ENCODE data around the gene SLC2A3. TPM values are rescaled to one million over a fixed set of nuclear protein-coding genes. Genes with fewer than 3 reads are reported as not detected.

The SLC2A3 gene
- total and polyA plus RNA-seq, 9 of the 15 experiments (the other 6 are each of a cell fraction or from before 2014, with no cell fraction given) = 67.3 to 491 (median 104) TPM

DNA sequence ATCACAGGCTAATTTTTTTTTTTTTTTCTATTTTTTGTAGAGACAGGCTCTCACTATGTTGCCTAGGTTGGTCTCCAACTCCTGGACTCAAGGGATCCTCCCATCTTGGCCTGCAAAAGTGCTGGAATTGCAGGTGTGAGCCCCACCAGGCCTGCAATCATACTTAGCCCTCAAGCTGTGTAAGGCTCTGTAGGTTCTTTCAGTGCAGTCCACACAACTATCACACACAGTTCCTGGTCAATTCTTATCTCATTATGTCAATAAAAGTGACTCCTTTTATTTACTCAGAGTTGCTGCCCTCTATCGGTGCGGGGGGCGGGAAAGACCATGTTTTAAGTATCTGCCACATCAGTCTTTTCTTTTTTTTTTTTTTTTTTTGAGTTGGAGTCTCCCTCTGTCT lies 29.0 kb downstream of the SLC2A3 start (continued):
- TF ChIP-seq HNRNPLL (IDR thresholded peaks at IDR 0.05; ENCODE audit: low read depth, low read length, poor library complexity, severe bottlenecking) = no peak
- TF ChIP-seq KLF1 (tag; IDR thresholded peaks at IDR 0.05) = no peak
- no peak for TF ChIP-seq GABPB2 (CRISPR knock-in tag; conservative IDR thresholded peaks at IDR 0.05)
- no peak for TF ChIP-seq CC2D1A (IDR thresholded peaks at IDR 0.05)
- no peak for TF ChIP-seq KLF16 (IDR thresholded peaks at IDR 0.05)
- no peak for TF ChIP-seq MAFG (tag; conservative IDR thresholded peaks at IDR 0.05)
- TF ChIP-seq ZNF589 (CRISPR knock-in tag; IDR thresholded peaks at IDR 0.05; ENCODE audit: low read depth) = no peak
- TF ChIP-seq NFXL1 (CRISPR knock-in tag; IDR thresholded peaks at IDR 0.05) = no peak
- TF ChIP-seq RBM15 (IDR thresholded peaks at IDR 0.05; ENCODE audit: insufficient read depth, low read length) = no peak
- TF ChIP-seq, protein P1, sequence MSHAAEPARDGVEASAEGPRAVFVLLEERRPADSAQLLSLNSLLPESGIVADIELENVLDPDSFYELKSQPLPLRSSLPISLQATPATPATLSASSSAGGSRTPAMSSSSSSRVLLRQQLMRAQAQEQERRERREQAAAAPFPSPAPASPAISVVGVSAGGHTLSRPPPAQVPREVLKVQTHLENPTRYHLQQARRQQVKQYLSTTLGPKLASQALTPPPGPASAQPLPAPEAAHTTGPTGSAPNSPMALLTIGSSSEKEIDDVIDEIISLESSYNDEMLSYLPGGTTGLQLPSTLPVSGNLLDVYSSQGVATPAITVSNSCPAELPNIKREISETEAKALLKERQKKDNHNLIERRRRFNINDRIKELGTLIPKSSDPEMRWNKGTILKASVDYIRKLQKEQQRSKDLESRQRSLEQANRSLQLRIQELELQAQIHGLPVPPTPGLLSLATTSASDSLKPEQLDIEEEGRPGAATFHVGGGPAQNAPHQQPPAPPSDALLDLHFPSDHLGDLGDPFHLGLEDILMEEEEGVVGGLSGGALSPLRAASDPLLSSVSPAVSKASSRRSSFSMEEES (CRISPR knock-in tag; IDR thresholded peaks at IDR 0.05) = no peak
- no peak for TF ChIP-seq KDM5B (IDR thresholded peaks at IDR 0.05; ENCODE audit: insufficient replicate concordance, low read depth, low read length)
- TF ChIP-seq, protein P2, sequence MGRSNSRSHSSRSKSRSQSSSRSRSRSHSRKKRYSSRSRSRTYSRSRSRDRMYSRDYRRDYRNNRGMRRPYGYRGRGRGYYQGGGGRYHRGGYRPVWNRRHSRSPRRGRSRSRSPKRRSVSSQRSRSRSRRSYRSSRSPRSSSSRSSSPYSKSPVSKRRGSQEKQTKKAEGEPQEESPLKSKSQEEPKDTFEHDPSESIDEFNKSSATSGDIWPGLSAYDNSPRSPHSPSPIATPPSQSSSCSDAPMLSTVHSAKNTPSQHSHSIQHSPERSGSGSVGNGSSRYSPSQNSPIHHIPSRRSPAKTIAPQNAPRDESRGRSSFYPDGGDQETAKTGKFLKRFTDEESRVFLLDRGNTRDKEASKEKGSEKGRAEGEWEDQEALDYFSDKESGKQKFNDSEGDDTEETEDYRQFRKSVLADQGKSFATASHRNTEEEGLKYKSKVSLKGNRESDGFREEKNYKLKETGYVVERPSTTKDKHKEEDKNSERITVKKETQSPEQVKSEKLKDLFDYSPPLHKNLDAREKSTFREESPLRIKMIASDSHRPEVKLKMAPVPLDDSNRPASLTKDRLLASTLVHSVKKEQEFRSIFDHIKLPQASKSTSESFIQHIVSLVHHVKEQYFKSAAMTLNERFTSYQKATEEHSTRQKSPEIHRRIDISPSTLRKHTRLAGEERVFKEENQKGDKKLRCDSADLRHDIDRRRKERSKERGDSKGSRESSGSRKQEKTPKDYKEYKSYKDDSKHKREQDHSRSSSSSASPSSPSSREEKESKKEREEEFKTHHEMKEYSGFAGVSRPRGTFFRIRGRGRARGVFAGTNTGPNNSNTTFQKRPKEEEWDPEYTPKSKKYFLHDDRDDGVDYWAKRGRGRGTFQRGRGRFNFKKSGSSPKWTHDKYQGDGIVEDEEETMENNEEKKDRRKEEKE (IDR thresholded peaks at IDR 0.05; ENCODE audit: borderline replicate concordance in 1 of 2, control insufficient read depth in 1 of 2, low read depth in 2 of 2, low read length in 1 of 2) = no peak
- TF ChIP-seq ATF7 (IDR thresholded peaks at IDR 0.05) = peak; percentile 77
- TF ChIP-seq, protein P3, sequence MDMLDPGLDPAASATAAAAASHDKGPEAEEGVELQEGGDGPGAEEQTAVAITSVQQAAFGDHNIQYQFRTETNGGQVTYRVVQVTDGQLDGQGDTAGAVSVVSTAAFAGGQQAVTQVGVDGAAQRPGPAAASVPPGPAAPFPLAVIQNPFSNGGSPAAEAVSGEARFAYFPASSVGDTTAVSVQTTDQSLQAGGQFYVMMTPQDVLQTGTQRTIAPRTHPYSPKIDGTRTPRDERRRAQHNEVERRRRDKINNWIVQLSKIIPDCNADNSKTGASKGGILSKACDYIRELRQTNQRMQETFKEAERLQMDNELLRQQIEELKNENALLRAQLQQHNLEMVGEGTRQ (CRISPR knock-in tag; IDR thresholded peaks at IDR 0.05) = no peak
- no peak for TF ChIP-seq SNRNP70 (optimal IDR thresholded peaks at IDR 0.05; ENCODE audit: low read depth, low read length)
- TF ChIP-seq MTA1 (IDR thresholded peaks at IDR 0.05; ENCODE audit: borderline replicate concordance) = no peak
- no peak for TF ChIP-seq DMBX1 (CRISPR knock-in tag; IDR thresholded peaks at IDR 0.05; ENCODE audit: borderline replicate concordance)
- TF ChIP-seq ZNF197 (CRISPR knock-in tag; IDR thresholded peaks at IDR 0.05; ENCODE audit: low read depth) = no peak
- no peak for TF ChIP-seq ZNF175 (CRISPR knock-in tag; IDR thresholded peaks at IDR 0.05; ENCODE audit: low read depth)
- TF ChIP-seq NCOA1 (IDR thresholded peaks at IDR 0.05; ENCODE audit: low read depth) = no peak
- TF ChIP-seq, protein P4, sequence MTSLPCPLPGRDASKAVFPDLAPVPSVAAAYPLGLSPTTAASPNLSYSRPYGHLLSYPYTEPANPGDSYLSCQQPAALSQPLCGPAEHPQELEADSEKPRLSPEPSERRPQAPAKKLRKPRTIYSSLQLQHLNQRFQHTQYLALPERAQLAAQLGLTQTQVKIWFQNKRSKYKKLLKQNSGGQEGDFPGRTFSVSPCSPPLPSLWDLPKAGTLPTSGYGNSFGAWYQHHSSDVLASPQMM (CRISPR knock-in tag; IDR thresholded peaks at IDR 0.05) = no peak
- TF ChIP-seq FOXK1 (CRISPR knock-in tag; IDR thresholded peaks at IDR 0.05; ENCODE audit: borderline replicate concordance) = no peak
- no peak for TF ChIP-seq KAT7 (CRISPR knock-in tag; IDR thresholded peaks at IDR 0.05; ENCODE audit: borderline replicate concordance)
- no peak for TF ChIP-seq ZNF282 (CRISPR knock-in tag; IDR thresholded peaks at IDR 0.05)
- no peak for TF ChIP-seq DNMT1 (IDR thresholded peaks at IDR 0.05)

All from K562 (cell line).